ENCODE results near the gene TAMM41.

GRCh38 chr3:11818033-11818432 lies 28.7 kb downstream of the TAMM41 start:
- peak in 1 of 6 experiments; percentile 8 for TF ChIP-seq CTCF (IDR thresholded peaks at IDR 0.05)
- TF ChIP-seq POLR2A (IDR thresholded peaks at IDR 0.05) = no peak

All from esophagus squamous epithelium (tissue), 4 donors.